Body of pancreas (tissue), 4 donors: ENCODE results near the gene SPATA1.

Experiments
- POLR2A ChIP-seq, 3 donors: fragments of 450-650 bp; IDR thresholded peaks; one replicate each; pipeline ENCODE4 v1.6.1; 2016; ENCODE audit warnings: antibody characterized with exemption in 3 of 3, mild to moderate bottlenecking in 2 of 3
- TF ChIP-seq, protein P1 (sequence below), 7 experiments: fragments of 450-650 bp in 4 of 7; fragments of 200-600 bp in 3 of 7; sonication (generic) in 3 of 7; IDR thresholded peaks; one replicate each; pipeline ENCODE4 v1.5.1; 2016 to 2019; ENCODE audit warnings: antibody characterized with exemption in 7 of 7

DNA sequence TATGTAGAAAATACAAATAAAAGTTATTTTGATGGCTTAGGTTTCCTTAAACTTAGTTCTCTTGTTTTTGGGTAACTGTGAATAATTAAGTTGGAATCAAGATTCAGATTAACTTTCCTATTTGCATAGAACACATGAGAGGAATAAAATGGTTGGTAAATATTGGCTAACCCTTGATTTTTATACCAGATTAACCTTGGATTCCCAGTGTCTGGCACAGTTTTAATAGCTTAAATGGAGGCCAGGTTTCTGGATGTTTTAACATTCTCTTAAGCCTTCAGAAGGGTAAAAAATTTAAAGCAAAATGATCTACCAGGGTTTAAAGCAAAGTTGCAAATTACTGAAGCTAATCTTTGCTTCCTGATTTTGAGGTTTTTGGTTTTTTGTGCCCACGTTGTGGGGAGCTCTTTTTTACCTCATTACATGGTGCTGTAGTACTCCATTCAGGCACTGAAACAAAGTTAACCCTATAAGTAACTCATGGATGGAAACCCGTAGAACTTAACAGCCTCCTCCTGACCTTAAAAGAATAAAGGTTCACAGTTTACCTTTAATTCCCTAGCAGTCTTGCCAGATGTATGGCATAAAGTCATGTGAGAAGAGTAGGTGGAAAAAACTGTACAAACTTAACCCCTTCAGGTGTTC, 8.4 kb upstream of the SPATA1 start:
- TF ChIP-seq, protein P1, sequence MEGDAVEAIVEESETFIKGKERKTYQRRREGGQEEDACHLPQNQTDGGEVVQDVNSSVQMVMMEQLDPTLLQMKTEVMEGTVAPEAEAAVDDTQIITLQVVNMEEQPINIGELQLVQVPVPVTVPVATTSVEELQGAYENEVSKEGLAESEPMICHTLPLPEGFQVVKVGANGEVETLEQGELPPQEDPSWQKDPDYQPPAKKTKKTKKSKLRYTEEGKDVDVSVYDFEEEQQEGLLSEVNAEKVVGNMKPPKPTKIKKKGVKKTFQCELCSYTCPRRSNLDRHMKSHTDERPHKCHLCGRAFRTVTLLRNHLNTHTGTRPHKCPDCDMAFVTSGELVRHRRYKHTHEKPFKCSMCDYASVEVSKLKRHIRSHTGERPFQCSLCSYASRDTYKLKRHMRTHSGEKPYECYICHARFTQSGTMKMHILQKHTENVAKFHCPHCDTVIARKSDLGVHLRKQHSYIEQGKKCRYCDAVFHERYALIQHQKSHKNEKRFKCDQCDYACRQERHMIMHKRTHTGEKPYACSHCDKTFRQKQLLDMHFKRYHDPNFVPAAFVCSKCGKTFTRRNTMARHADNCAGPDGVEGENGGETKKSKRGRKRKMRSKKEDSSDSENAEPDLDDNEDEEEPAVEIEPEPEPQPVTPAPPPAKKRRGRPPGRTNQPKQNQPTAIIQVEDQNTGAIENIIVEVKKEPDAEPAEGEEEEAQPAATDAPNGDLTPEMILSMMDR (IDR thresholded peaks at IDR 0.05) = no peak
- TF ChIP-seq POLR2A (IDR thresholded peaks at IDR 0.05) = no peak
